Mammary epithelial cell (primary cell): ENCODE measurements around the gene NRBP1.

Source experiments
- EZH2 ChIP-seq: IDR thresholded peaks from 2 replicates; pipeline ENCODE4 v1.6.1; 2012; ENCODE audit warnings: low read length, inconsistent platforms, borderline replicate concordance
- TF ChIP-seq, protein P1 (sequence below), 2 donors: IDR thresholded peaks in 1 of 2; conservative IDR thresholded peaks in 1 of 2; 2 replicates each; pipeline ENCODE4 v1.5.1; 2011 to 2012; ENCODE audit warnings: inconsistent platforms in 2 of 2, low read length in 2 of 2, mild to moderate bottlenecking in 2 of 2, control low read depth in 1 of 2, low read depth in 1 of 2; ENCODE audit not compliant: insufficient read depth in 1 of 2; ENCODE audit errors: extremely low read depth in 1 of 2

DNA sequence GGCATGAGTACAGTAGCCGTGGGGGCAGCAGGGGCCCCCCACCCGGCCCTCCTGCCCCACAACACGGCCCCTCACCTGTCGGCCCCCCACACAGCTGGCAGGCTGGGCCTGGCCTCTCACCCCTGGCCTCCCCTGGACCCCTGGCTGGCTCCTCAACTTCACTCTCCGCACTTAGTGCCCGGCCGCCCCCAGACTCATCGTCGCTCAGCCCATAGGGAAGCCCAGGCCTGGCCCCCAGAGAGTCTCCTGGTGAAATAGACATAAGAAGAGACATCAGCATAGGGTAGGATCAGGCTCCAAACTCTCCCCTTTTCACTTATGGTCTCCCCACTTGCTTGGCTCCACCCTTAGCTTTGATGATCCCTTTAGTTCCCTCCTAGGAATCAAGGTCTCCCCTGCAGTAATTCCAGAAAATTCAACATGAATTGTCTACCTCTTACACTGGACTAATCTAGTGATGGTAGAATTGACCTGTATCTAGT lies 49.6 kb upstream of the NRBP1 start:
- TF ChIP-seq, protein P1, sequence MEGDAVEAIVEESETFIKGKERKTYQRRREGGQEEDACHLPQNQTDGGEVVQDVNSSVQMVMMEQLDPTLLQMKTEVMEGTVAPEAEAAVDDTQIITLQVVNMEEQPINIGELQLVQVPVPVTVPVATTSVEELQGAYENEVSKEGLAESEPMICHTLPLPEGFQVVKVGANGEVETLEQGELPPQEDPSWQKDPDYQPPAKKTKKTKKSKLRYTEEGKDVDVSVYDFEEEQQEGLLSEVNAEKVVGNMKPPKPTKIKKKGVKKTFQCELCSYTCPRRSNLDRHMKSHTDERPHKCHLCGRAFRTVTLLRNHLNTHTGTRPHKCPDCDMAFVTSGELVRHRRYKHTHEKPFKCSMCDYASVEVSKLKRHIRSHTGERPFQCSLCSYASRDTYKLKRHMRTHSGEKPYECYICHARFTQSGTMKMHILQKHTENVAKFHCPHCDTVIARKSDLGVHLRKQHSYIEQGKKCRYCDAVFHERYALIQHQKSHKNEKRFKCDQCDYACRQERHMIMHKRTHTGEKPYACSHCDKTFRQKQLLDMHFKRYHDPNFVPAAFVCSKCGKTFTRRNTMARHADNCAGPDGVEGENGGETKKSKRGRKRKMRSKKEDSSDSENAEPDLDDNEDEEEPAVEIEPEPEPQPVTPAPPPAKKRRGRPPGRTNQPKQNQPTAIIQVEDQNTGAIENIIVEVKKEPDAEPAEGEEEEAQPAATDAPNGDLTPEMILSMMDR (conservative IDR thresholded peaks at IDR 0.05 in 1 of 2, IDR thresholded peaks at IDR 0.05 in 1 of 2; ENCODE audit: extremely low read depth in 1 of 2, insufficient read depth in 1 of 2, low read depth in 1 of 2, low read length in 2 of 2) = no peak
- TF ChIP-seq EZH2 = no peak
